MG63 (cell line): ENCODE data around the gene GEMIN4. TPM values are rescaled to one million over a fixed set of nuclear protein-coding genes. Genes with fewer than 3 reads are reported as not detected.
"Not testable (repeated sequence)": the region's sequence is repeated elsewhere in the genome, so short reads cannot be mapped to it uniquely, and the experiment has no call there.

Experiments used
- DNase-seq: peaks from one replicate; pipeline ENCODE4 v3.0.0-alpha.2; 2020
- H3K27me3 ChIP-seq: fragments of 250-450 bp; sonication (Bioruptor Pico); 2 replicates; pipeline ENCODE4 v1.5.1; 2020; ENCODE audit warnings: mild to moderate bottlenecking, moderate library complexity
- H3K36me3 ChIP-seq: fragments of 250-450 bp; sonication (Bioruptor Pico); 2 replicates; pipeline ENCODE4 v1.5.1; 2020; ENCODE audit warnings: mild to moderate bottlenecking, moderate library complexity
- H3K4me3 ChIP-seq: fragments of 250-450 bp; sonication (Bioruptor Pico); 2 replicates; pipeline ENCODE4 v1.5.1; 2020; ENCODE audit warnings: mild to moderate bottlenecking, moderate library complexity
- H3K9me3 ChIP-seq: fragments of 250-450 bp; sonication (Bioruptor Pico); 2 replicates; pipeline ENCODE4 v1.5.1; 2020; ENCODE audit warnings: mild to moderate bottlenecking, moderate library complexity
- total RNA-seq: library from RNA; depleted of rRNA; stranded (reverse); fragments of >200 nt; shearing (Covaris generic); gene quantifications from 2 replicates; pipeline ENCODE4 v1.2.3, GENCODE V29; 2014; ENCODE audit warnings: low replicate concordance

The GEMIN4 gene
- total RNA-seq, 1 experiment from 2014 or later: 21.3 TPM

GRCh38 chr17:751269-752001 lies 629 bp downstream of the GEMIN4 start:
- H3K36me3 ChIP-seq: peaks cover 10% of the 10 kb centered on the region
- H3K27me3 ChIP-seq: no peaks in the 10 kb centered on the region
- peak overlapping the region; percentile 70 for H3K4me3 ChIP-seq
- DNase-seq: peak; percentile 41
- H3K9me3 ChIP-seq: no peaks in the 10 kb centered on the region

GRCh38 chr17:750431-751037 lies 1.5 kb downstream of the GEMIN4 start:
- H3K27me3 ChIP-seq: no peaks in the 10 kb centered on the region
- peak overlapping the region; percentile 70 for H3K4me3 ChIP-seq
- no peak for DNase-seq
- no peaks in the 10 kb centered on the region for H3K9me3 ChIP-seq
- H3K36me3 ChIP-seq: peaks cover 17% of the 10 kb centered on the region

GRCh38 chr17:749359-749758 lies 2.7 kb downstream of the GEMIN4 start:
- not testable (repeated sequence) for DNase-seq, H3K9me3 ChIP-seq, H3K27me3 ChIP-seq, H3K4me3 ChIP-seq
- H3K36me3 ChIP-seq: peaks cover 25% of the 10 kb centered on the region

GRCh38 chr17:748604-749003 lies 3.5 kb downstream of the GEMIN4 start:
- not testable (repeated sequence) for H3K4me3 ChIP-seq, H3K9me3 ChIP-seq, DNase-seq, H3K27me3 ChIP-seq
- peaks cover 28% of the 10 kb centered on the region for H3K36me3 ChIP-seq

GRCh38 chr17:746783-747629 lies 5.1 kb downstream of the GEMIN4 start:
- peaks cover 36% of the 10 kb centered on the region for H3K36me3 ChIP-seq
- H3K27me3 ChIP-seq: no peaks in the 10 kb centered on the region

GRCh38 chr17:746181-746580 lies 5.9 kb downstream of the GEMIN4 start:
- Histone ChIP-seq H3K4me3 (no peak overlapping the region), H3K9me3 (no peaks in the 10 kb centered on the region), H3K27me3 (no peaks in the 10 kb centered on the region), H3K36me3 (peaks cover 40% of the 10 kb centered on the region)
- DNase-seq: no peak

More at GRCh38 chr17:746783-747629, 5.1 kb downstream of the GEMIN4 start:
- Histone ChIP-seq H3K4me3 (no peak overlapping the region), H3K9me3 (no peaks in the 10 kb centered on the region)
- DNase-seq: no peak

GRCh38 chr17:745406-745805 lies 6.7 kb downstream of the GEMIN4 start:
- DNase-seq: no peak
- Histone ChIP-seq H3K4me3 (no peak overlapping the region), H3K36me3 (peaks cover 40% of the 10 kb centered on the region), H3K27me3 (no peaks in the 10 kb centered on the region), H3K9me3 (no peaks in the 10 kb centered on the region)

- H3K4me3 ChIP-seq: no peak overlapping the region
- H3K27me3 ChIP-seq: no peaks in the 10 kb centered on the region
- peaks cover 43% of the 10 kb centered on the region for H3K36me3 ChIP-seq
- no peaks in the 10 kb centered on the region for H3K9me3 ChIP-seq
- DNase-seq: no peak
These were observed 7.1 kb downstream of the GEMIN4 start for GRCh38 chr17:744937-745336.

- no peak for DNase-seq
- Histone ChIP-seq H3K4me3 (no peak overlapping the region), H3K27me3 (no peaks in the 10 kb centered on the region), H3K36me3 (peaks cover 48% of the 10 kb centered on the region), H3K9me3 (no peaks in the 10 kb centered on the region)
These were observed 8.9 kb downstream of the GEMIN4 start for GRCh38 chr17:743139-743538.

- Histone ChIP-seq H3K9me3 (no peaks in the 10 kb centered on the region), H3K4me3 (no peak overlapping the region), H3K27me3 (no peaks in the 10 kb centered on the region), H3K36me3 (peaks cover 44% of the 10 kb centered on the region)
- no peak for DNase-seq
These were observed 9.8 kb downstream of the GEMIN4 start for GRCh38 chr17:742147-742793.

GRCh38 chr17:740240-741017 lies 11.6 kb downstream of the GEMIN4 start:
- Histone ChIP-seq H3K4me3 (no peak overlapping the region), H3K36me3 (peaks cover 39% of the 10 kb centered on the region), H3K9me3 (no peaks in the 10 kb centered on the region), H3K27me3 (no peaks in the 10 kb centered on the region)
- DNase-seq: no peak

- Histone ChIP-seq H3K27me3 (no peaks in the 10 kb centered on the region), H3K36me3 (peaks cover 24% of the 10 kb centered on the region; the same call in 1 of the 2 replicates), H3K4me3 (no peak overlapping the region), H3K9me3 (no peaks in the 10 kb centered on the region)
- DNase-seq: no peak
These were observed 14.4 kb downstream of the GEMIN4 start for GRCh38 chr17:737561-738113.

GRCh38 chr17:733743-734142 lies 18.3 kb downstream of the GEMIN4 start:
- Histone ChIP-seq H3K4me3 (peak overlapping the region; percentile 62), H3K36me3 (peaks cover 17% of the 10 kb centered on the region; the same call in 1 of the 2 replicates), H3K9me3 (no peaks in the 10 kb centered on the region), H3K27me3 (no peaks in the 10 kb centered on the region)
- DNase-seq: no peak

GRCh38 chr17:732902-733720 lies 19.0 kb downstream of the GEMIN4 start:
- Histone ChIP-seq H3K9me3 (no peaks in the 10 kb centered on the region), H3K4me3 (peak overlapping the region; percentile 62), H3K27me3 (no peaks in the 10 kb centered on the region), H3K36me3 (peaks cover 11% of the 10 kb centered on the region; the same call in 1 of the 2 replicates)
- DNase-seq: peak; percentile 40
